ENCODE data around the gene ABCB6.

DNA sequence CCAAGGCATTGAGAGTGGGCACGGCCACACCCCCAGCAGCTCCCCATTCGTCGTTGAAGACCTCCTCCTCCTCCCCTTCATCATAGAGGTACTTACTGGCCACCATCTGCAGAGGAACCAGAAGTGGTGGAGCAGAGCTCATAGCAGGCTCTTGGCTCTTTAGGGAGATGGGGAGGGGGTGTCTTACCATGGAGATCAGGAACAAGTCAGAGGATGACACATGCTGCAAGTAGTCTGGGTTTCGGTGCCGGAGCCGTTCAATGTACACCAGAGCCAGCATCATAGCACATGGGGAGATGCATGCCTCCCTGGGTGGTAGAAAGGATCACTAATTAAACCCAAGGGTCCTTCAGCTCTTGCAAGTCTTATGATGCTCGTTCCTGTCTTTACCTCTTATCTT lies 44.0 kb downstream of the ABCB6 start:
- no peak for TF ChIP-seq CTCF (conservative IDR thresholded peaks at IDR 0.05)
- no peak for TF ChIP-seq ZFX (IDR thresholded peaks at IDR 0.05)
